A549 treated with DMSO at 1 μM for 4 hours (cell line): ENCODE data around the gene GJA9. TPM values are rescaled to one million over a fixed set of nuclear protein-coding genes. Genes with fewer than 3 reads are reported as not detected.

Source experiments
- total RNA-seq: library from RNA; stranded (reverse); fragments of 200-300 nt; extraction: Qiagen RNA extraction; gene quantifications from 5 replicates; pipeline ENCODE4 v1.2.3, GENCODE V29; 2022; ENCODE audit warnings: low read depth

Gene GJA9
- total RNA-seq: 0.05 to 0.09 TPM (median 0.08 TPM) in 3 of 5 replicates, not detected in the others

GRCh38 chr1:38881487-38881886, at the start of gene GJA9:
GJA9 (minus strand) TSS chr1:38881587; CDS start chr1:38876098, 5,489 bp downstream.

GRCh38 chr1:38873027-38873969, 8.1 kb downstream of the GJA9 start, which contains the start of gene MYCBP:
MYCBP (minus strand) TSS chr1:38873348; CDS start chr1:38873305, 43 bp downstream.

GRCh38 chr1:38859561-38860453, 21.6 kb downstream of the GJA9 start, which contains the start of gene RRAGC:
RRAGC (minus strand) TSS chr1:38859772; CDS start chr1:38859646, 126 bp downstream.

Other genes starting within 250 kb of the GJA9 start
- 24.9 to 29.5 TPM (median 28.6 TPM) in 5 replicates for gene RRAGC, start 21.8 kb downstream of the GJA9 start, total RNA-seq
- gene MYCBP, start 8.2 kb downstream of the GJA9 start, total RNA-seq: 15.9 to 25.9 TPM (median 20.9 TPM) in 5 replicates
- 1.8 to 2.7 TPM (median 2.2 TPM) in 5 replicates for gene RHBDL2, start 60.2 kb upstream of the GJA9 start, total RNA-seq
- 41.5 to 48.9 TPM (median 44.0 TPM) in 5 replicates for gene AKIRIN1, start 109.7 kb upstream of the GJA9 start, total RNA-seq
- 391 to 529 TPM (median 406 TPM) in 5 replicates for gene NDUFS5, start 144.8 kb upstream of the GJA9 start, total RNA-seq